Measurements from ENCODE around the gene RAPGEF4. TPM values are rescaled to one million over a fixed set of nuclear protein-coding genes. Genes with fewer than 3 reads are reported as not detected.

The RAPGEF4 gene
- total RNA-seq, 4 donors from 2014 or later, result 1.4 to 5.5 (median 1.8) TPM

DNA sequence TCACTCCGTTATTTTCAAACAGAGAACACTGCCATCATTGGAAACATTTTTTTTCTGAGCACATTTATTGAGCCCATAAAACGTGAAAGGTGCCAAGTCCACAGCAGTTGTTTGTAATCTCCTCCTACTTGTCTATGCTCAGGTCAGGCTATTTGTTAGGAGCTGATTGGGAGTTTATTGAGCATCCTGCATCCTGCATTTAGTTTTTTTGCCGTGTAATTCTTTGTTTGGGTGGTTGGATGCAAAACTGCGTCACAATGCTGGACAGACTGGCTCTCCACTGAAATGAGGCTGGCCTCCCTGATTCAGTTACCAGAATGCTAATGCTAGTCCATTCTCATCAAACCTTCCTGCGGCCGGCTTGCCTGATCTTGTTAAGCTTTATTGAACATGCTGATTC lies 71.4 kb downstream of the RAPGEF4 start:
- Histone ChIP-seq H3K9me3 (no peaks in the 10 kb centered on the region), H3K36me3 (no peaks in the 10 kb centered on the region), H3K4me1 (no peaks in the 10 kb centered on the region), H3K27ac (no peak overlapping the region), H3K27me3 (no peaks in the 10 kb centered on the region), H3K4me3 (no peak overlapping the region)
- no peak for TF ChIP-seq POLR2A (IDR thresholded peaks at IDR 0.05)
- TF ChIP-seq, protein P1, sequence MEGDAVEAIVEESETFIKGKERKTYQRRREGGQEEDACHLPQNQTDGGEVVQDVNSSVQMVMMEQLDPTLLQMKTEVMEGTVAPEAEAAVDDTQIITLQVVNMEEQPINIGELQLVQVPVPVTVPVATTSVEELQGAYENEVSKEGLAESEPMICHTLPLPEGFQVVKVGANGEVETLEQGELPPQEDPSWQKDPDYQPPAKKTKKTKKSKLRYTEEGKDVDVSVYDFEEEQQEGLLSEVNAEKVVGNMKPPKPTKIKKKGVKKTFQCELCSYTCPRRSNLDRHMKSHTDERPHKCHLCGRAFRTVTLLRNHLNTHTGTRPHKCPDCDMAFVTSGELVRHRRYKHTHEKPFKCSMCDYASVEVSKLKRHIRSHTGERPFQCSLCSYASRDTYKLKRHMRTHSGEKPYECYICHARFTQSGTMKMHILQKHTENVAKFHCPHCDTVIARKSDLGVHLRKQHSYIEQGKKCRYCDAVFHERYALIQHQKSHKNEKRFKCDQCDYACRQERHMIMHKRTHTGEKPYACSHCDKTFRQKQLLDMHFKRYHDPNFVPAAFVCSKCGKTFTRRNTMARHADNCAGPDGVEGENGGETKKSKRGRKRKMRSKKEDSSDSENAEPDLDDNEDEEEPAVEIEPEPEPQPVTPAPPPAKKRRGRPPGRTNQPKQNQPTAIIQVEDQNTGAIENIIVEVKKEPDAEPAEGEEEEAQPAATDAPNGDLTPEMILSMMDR (IDR thresholded peaks at IDR 0.05 in 4 of 5, conservative IDR thresholded peaks at IDR 0.05 in 1 of 5), result no peak
- ATAC-seq (no peak), DNase-seq (no peak)
- intact Hi-C loops (cut with DNase I; ENCODE audit: low total_unique reads), result loop anchor here (2.0 kb wide), 1 partner anchor 126 kb away; no protein-coding TSS in a partner anchor
- in situ Hi-C loops (cut with MboI; ENCODE audit: low sequenced_read_pairs in 4 of 4), result loop anchor here (5.0 to 25.0 kb wide), 4 partner anchors 125 to 405 kb away; no protein-coding TSS in a partner anchor

- no peaks in the 10 kb centered on the region for H3K36me3 ChIP-seq
- H3K27me3 ChIP-seq, result no peaks in the 10 kb centered on the region
- ATAC-seq, result no peak
- DNase-seq, result no peak
- intact Hi-C loops (cut with DNase I; ENCODE audit: low total_unique reads), result no loop called here
- no peak overlapping the region for H3K27ac ChIP-seq
- in situ Hi-C loops (cut with MboI; ENCODE audit: low sequenced_read_pairs in 4 of 4), result loop anchor here (5.0 to 25.0 kb wide), 4 partner anchors 124 to 404 kb away; no protein-coding TSS in a partner anchor
- H3K4me3 ChIP-seq, result no peak overlapping the region
- no peaks in the 10 kb centered on the region for H3K4me1 ChIP-seq
- TF ChIP-seq POLR2A (IDR thresholded peaks at IDR 0.05), result no peak
- H3K9me3 ChIP-seq, result no peaks in the 10 kb centered on the region
Observed at GRCh38 chr2:172808156-172808555, 72.5 kb downstream of the RAPGEF4 start.

- no peaks in the 10 kb centered on the region for H3K27me3 ChIP-seq
- no peak overlapping the region for H3K4me3 ChIP-seq
- H3K27ac ChIP-seq, result no peak overlapping the region
- intact Hi-C loops (cut with DNase I; ENCODE audit: low total_unique reads), result no loop called here
- no peaks in the 10 kb centered on the region for H3K36me3 ChIP-seq
- no peak for DNase-seq
- H3K9me3 ChIP-seq, result no peaks in the 10 kb centered on the region
- in situ Hi-C loops (cut with MboI; ENCODE audit: low sequenced_read_pairs in 4 of 4), result loop anchor here in 3 of 4 donors (5.0 to 25.0 kb wide), 3 partner anchors 121 to 401 kb away; no protein-coding TSS in a partner anchor
- TF ChIP-seq, protein P1 (IDR thresholded peaks at IDR 0.05 in 4 of 5, conservative IDR thresholded peaks at IDR 0.05 in 1 of 5), result no peak
- TF ChIP-seq POLR2A (IDR thresholded peaks at IDR 0.05), result no peak
- no peak for ATAC-seq
- H3K4me1 ChIP-seq, result no peaks in the 10 kb centered on the region
Observed at GRCh38 chr2:172811027-172811426, 75.4 kb downstream of the RAPGEF4 start.

DNA sequence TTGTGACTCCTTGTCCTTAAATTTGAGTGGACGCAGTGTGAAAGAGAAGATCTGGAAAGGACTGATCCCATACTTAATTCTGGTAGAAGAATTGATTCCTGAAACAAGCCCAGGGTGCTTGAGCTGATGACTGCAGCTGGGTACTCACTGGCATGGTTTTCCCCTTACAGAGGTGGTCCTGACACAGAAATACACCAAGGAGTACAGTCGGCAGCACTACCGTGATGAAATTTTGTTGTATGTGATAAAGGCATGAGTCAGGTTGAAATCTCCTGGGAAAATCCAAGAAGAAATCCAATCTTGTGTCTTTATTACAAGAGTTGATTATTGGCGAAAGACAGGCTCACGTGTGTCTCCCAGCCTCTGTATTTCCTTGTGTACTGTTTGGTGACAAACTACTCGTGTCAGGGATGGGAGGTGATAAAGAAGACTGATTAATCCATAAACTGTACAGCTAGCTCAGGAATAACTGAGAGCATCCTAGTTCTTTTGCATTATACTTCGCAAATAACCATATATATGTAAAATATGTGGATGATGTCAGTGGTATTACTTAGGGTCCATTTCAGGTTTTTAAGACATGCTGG lies 76.6 kb downstream of the RAPGEF4 start:
- no peak overlapping the region for H3K4me3 ChIP-seq
- intact Hi-C loops (cut with DNase I; ENCODE audit: low total_unique reads), result no loop called here
- H3K27ac ChIP-seq, result no peak overlapping the region
- no peaks in the 10 kb centered on the region for H3K9me3 ChIP-seq
- no peak for TF ChIP-seq POLR2A (IDR thresholded peaks at IDR 0.05)
- TF ChIP-seq, protein P1 (IDR thresholded peaks at IDR 0.05 in 4 of 5, conservative IDR thresholded peaks at IDR 0.05 in 1 of 5), result no peak
- H3K36me3 ChIP-seq, result no peaks in the 10 kb centered on the region
- H3K4me1 ChIP-seq, result no peaks in the 10 kb centered on the region
- in situ Hi-C loops (cut with MboI; ENCODE audit: low sequenced_read_pairs in 4 of 4), result loop anchor here in 3 of 4 donors (5.0 to 25.0 kb wide), 3 partner anchors 120 to 400 kb away; no protein-coding TSS in a partner anchor
- no peak for DNase-seq
- no peak for ATAC-seq
- no peaks in the 10 kb centered on the region for H3K27me3 ChIP-seq

DNA sequence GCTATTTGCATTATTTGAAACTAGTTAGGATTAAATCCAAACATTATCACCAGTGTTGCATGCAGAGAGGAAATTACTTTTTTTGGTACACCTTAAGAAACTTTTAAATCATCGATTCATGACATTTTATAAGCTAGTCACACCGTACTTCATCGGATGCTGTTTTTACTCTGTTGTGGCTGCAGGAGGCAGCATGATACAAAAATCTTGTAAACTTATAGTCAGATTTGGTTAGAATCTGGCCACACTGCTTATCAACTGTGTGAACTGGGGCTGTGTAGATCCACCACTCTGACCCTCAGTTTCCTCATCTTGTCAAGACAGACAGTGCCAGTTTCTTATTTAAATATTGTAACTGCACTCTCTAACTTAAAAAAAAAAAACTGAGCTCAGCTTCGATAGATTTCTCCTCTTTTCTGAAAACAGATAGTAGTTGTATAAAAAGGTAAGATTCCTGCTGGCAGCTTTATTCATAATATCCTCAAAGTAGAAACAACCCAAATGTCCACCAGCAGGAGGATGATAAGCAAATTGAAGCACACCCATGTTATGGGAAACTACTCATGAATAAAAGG lies 77.8 kb downstream of the RAPGEF4 start:
- DNase-seq (no peak), ATAC-seq (no peak)
- Histone ChIP-seq H3K36me3 (no peaks in the 10 kb centered on the region), H3K4me1 (no peaks in the 10 kb centered on the region), H3K9me3 (no peaks in the 10 kb centered on the region), H3K27me3 (no peaks in the 10 kb centered on the region), H3K27ac (no peak overlapping the region), H3K4me3 (no peak overlapping the region)
- in situ Hi-C loops (cut with MboI; ENCODE audit: low sequenced_read_pairs in 4 of 4), result loop anchor here in 3 of 4 donors (5.0 to 25.0 kb wide), 3 partner anchors 119 to 399 kb away; no protein-coding TSS in a partner anchor
- intact Hi-C loops (cut with DNase I; ENCODE audit: low total_unique reads), result no loop called here
- TF ChIP-seq, protein P1 (IDR thresholded peaks at IDR 0.05 in 4 of 5, conservative IDR thresholded peaks at IDR 0.05 in 1 of 5), result peak in 4 of 5 experiments; percentile 18 to 45 (median 26)
- no peak for TF ChIP-seq POLR2A (IDR thresholded peaks at IDR 0.05)
